Thyroid gland (tissue), 4 donors: ENCODE data around the gene CH25H.

ENCODE experiments used
- CTCF ChIP-seq, 6 experiments: fragments of 200-600 bp in 3 of 6; fragments of 450-650 bp in 3 of 6; sonication (generic) in 3 of 6; IDR thresholded peaks; one replicate each; pipeline ENCODE4 v1.5.1; 2016 to 2019; ENCODE audit warnings: antibody characterized with exemption in 6 of 6, mild to moderate bottlenecking in 2 of 6, inconsistent platforms in 1 of 6, moderate library complexity in 1 of 6
- POLR2A ChIP-seq, 2 donors: fragments of 450-650 bp; IDR thresholded peaks; one replicate each; pipeline ENCODE4 v1.6.1; 2017; ENCODE audit warnings: antibody characterized with exemption in 2 of 2, mild to moderate bottlenecking in 2 of 2, moderate library complexity in 1 of 2

GRCh38 chr10:89242840-89243568 is 35.9 kb upstream of the CH25H start:
- TF ChIP-seq POLR2A (IDR thresholded peaks at IDR 0.05) (no peak), CTCF (IDR thresholded peaks at IDR 0.05) (no peak)
